HG02852 (cell line): ENCODE measurements around the gene MAPK8IP1.
"Not testable (repeated sequence)": the region's sequence is repeated elsewhere in the genome, so short reads cannot be mapped to it uniquely, and the experiment has no call there.

Experiments
- ATAC-seq: cut with Tn5 transposase; IDR thresholded peaks from one replicate; pipeline ENCODE4 v1.9.1; 2021; ENCODE audit warnings: mild to moderate bottlenecking, moderate library complexity; ENCODE audit not compliant: unreplicated experiment

Gene MAPK8IP1

DNA sequence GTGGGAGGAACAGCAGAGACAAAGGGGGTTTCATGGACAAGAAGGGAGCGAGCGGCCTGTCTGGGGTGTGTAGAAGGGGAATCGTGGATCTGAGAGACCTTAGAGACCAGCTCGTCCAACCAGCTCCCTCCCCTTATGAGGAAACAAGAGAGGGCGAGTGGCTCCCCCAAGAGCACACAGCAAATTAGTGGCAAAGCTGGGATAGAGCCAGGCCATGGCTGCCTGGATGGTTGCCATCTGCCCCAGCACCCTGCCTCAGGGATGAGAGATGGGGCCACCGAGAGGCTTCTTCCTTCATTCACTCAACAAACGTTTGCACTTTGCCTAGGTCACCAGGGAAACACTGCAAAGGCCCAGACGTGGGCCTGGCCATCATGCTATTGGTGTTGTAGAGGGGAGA, 4.1 kb downstream of the MAPK8IP1 start:
- ATAC-seq, result no peak

DNA sequence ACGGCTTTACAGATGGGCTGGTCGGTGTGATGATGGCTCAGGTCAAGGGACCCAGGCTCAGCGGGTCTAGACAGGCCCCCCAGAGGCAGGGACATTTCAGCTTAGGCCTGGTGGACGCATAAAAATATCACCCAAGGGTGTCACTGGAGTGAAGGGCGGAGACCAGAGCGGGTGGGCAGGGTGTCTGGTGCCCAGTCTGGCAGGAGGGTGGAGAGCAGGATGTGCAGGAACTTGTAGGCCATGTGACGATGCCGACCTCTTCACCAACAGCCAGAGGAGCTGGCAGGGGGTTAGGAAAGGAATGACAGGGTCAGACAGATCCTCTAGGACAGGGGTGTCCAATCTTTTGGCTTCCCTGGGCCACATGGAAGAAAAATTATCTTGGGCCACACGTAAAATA, 4.5 kb downstream of the MAPK8IP1 start:
- ATAC-seq, result no peak

DNA sequence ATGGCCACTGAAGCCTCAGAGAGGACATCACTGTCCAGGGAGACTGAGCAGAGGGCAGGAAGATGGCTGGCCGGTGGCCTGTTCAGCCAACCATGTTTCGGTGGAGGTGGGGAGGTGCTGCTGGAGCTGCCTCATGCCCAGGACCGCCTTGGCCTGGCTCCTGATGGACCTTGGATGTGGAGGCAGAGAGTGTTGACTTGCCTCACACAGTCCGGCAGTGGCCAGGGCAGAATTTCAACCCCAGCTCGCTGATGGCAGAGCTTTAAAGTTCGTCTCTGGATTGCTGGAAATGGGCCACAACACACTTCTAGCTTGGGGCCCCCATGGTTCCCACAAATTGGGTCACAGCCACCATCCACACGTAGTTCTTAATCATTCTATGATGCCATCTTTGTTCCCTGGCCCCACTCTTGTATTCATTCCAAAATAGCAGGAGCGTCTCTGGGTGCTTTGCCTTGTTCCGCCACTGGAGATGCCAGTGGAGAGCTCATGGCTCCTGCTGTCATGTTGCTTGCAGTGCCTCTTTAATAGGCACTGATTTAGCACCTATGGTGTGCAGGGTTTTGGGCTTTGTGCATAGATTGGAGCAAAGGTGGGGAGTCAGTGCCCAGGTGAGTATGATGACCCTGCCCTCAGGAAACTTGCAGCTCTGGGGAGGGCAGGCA, 5.6 kb downstream of the MAPK8IP1 start:
- ATAC-seq, result no peak

DNA sequence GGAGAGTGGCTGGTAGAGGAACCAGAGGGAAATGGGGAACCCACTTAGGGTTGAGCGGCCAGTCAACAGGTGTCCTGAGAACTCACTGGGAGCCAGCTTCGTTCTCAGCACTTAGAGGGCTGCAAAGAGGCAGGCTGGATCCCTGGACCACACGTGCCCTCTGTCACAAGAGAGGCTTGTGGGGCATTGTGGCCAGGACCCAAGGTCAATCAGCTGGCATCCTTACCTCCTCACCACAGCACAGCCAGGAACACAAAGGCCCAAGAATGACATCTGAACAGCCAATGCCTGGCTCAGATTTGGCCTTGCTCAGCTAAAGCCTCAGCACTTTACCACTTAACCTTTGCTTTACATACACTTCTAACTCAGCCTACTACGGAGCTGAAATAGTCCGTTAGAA, 7.4 kb downstream of the MAPK8IP1 start:
- ATAC-seq, result no peak

DNA sequence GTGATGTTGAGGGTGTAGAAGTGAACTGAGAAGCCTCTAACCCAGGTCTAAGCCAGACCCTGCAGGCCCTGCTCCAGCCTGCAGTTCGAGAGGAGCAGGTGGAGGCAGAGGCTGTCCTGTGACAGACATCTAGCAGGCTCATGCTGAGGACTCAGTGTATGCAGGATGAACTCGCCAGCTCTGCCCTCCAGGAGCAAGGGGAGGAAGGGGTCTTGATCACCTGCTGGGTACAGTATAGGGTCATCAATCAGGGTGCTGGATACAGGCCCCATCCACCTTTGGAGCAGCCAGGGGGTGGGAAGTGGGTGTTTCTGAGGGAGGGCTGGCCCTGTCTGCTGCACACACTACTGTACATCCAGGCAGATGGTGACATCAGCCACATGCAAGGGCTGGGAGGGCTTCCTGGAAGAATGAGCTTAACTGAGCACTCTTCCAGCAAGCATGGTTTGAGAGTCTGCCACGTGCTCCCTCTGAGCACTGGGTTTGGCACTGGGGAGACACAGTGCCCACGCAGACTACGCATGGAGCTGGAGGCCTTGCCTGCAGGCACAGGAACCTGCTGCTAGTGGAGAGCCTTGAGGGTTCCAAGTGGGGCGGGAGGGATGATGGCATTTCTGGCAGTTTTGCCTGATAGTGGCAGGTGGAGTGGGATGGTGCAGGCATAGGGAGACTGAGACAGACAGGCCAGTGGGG, 9.2 kb downstream of the MAPK8IP1 start:
- ATAC-seq, result no peak

DNA sequence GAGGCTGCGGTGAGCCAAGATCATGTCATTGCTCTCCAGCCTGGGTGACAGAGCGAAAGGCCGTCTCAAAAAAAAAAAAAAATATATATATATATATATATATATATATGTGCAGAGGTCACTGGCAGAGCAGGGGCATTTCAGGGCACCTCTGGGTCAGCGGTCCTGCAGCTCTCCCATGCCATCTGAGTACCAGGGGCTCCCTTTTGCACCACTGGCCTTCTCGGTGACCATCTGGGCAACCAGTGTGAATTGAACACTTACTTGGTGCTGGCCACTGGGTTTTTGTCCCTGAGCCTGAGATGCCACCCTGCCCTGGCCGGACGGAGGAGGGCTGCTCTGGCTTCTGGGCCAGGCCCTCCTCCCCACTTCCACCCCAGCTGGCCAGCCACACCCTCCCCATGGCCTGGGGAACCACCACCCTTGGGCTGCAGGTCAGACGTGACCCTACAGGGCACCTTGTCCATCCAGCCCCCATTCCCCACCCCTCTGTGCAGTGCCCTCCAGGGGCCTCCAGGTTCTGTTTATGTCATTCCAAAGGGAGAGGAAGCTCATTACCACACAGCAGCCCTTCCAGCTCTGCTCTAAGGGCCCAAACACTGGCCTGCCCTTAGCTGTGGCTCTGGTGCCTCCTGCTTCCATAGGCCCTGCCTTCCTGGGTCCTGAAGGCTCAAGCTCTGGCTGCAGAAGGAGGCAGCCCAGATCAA, 10.3 kb downstream of the MAPK8IP1 start:
- no peak for ATAC-seq

DNA sequence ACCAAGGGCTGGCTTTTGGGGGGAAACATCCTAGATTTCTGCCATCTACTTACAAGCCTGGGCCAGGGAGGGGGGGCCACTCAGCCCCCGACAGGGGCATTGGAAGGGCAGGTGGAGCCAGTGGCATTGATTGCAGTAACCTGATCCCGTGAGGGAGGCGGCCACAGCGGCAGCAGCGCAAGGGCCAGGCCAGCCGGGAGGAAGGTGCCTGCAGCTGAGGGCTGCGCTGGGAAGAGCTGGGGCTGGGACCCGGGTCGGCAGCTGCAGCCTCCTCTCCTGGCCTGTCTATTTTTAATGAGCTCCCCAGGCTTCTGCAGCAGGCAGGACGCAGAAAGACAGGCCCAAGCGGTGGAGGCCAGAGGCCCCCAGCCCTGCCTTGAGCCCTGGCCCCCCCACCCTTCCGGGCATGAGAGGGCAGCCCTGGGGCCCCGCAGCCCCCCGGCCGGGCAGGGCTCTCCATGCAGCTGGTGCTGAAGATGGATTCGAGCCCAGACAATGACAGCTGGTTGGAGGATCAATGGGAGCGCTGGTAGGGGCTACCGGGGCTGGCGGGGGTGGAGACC, 11.1 kb downstream of the MAPK8IP1 start:
- no peak for ATAC-seq

DNA sequence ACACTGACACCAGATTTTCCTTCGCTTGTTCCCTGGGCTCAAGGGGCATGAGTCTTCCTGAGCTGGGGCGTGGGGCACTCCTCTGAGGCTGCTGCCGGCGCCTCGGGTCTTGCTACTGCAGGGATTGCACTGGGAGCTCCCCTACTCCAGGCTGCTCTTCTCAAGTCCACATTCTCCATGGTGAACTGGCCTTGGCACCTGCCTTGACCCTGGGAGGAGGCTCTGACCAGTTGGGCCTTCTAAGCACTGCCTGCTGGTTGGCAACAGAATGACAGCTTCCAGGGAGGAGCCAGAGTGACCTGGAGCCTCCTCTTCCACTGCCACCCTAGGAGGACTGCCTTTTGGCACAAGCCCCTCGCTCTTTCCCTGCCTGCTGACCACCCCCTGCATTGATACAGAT, 12.1 kb downstream of the MAPK8IP1 start:
- ATAC-seq, result no peak

DNA sequence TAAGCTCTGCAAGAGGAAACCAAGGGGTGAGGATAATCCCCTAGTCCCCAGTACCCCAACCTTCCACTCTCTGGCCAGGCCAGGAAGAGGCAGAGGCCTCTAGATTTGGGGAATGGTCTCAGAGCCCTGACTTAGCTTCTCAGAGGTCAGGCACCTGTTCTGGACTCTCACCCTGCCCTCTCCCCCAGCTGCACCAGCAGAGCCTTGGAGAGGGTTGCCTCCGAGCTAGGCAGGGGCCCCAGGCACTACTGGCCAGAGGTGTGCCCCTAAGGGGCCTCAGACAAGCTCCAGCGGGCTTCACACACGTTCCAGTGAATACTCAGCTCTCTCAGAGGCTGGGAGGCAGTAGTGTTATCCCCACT, 13.6 kb downstream of the MAPK8IP1 start:
- ATAC-seq, result no peak

DNA sequence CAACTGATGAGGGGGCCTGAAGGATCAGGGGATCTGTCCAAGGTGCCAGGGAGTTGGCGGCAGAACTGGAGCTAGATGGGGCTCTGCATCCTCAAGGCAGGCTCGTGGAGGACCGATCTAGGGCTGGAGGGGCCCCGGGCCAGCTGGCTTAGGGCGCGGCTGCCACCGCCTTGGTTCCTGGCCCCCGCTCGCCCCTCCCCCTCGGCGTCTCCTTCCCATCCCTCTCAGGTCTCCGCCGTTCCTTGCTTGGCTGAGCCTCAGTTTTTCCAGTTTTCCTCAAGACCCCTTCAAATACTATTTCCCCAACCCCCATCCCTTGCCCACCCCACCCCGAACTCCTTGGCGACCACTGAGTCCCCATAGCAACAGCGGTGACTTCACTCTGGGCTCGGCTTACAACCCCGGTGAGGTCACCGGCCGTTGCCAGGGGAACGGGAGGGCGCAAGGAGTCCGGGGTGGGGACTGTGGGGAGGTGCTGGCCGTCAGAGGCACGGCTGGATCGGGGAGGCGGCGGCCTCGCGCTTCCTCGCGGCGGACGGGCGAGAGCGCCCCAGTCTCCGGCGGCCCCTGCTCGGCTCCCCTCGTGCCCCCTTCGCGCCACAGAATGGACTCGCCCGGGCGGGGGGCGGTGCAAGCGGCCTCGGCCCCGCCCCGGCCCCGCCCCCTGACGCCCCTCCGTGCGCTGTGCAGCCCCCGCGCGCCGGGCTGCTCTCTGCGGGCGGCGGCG, 14.2 kb downstream of the MAPK8IP1 start:
- peak; percentile 59 for ATAC-seq

DNA sequence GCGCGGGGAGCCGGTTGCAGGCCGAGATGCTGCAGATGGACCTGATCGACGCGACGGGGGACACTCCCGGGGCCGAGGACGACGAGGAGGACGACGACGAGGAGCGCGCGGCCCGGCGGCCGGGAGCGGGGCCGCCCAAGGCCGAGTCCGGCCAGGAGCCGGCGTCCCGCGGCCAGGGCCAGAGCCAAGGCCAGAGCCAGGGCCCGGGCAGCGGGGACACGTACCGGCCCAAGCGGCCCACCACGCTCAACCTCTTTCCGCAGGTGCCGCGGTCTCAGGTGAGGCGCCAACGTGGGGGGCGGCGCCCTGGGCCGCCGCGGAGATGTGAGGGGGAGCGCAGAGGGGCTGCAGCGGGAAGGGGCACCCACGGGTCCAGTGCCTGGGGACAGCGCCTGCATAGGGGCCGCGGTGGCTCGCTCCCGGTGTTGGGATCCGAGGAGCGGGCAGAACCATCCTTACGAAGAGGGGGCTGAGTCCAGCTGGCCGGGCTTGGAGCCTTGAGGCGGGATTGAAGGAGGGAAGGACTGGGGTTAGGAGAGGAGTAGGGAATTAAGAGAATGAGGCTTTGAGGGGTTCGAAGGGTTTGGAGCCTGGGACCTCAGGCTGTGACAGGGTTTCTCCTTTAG, 14.8 kb downstream of the MAPK8IP1 start:
- ATAC-seq, result not testable (repeated sequence)

DNA sequence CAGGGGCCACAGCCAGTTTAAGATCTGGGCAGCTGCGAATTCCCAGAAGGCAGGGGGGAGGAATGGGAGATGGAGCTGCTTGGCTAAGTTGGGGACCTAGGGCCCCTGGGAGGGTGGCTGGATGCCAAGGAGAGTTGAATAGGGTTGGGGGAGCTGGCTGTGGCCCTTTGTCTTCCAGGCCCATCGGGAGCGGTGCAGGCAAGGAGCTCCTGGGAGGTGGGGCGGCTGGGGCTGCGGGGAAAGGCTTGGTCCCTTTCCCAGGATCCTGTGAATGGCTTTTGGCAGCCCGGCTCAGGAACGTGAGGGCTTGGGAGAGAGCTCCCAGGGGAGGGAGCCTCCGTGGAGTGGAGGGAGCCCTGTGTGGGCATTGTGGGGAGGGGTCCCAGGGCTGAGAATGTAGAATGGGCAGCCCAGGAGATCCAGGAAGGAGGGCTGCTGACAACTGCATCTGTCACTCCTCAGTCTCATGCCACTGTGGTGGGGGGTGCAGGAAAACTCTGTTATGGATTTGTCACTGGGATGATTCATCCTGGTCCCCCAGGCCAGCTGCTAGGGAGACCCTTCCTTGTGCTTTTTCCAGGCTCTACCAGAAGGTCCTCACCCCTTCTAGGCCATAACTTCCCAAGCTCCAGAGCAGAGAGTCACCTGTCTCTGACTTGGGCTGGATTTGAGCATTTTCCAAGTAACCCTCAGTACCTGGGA, 15.6 kb downstream of the MAPK8IP1 start:
- no peak for ATAC-seq

DNA sequence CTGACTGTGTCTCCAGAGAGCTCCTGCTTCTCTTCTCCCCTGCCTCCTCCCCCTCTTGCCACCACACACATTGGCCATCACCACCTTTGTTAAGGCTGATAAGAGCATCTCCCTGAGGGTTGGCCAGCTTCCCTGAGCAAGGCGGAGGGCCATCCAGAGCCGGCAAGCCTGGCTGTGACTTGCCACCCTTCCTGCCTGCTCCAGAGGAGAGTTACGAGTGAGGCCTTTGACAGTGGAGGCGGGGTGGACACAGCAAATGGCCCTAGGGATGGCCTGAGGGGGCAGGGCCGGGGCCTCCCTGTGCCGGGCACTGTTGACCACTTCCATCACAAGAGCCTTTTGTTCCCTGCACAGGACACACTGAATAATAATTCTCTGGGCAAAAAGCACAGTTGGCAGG, 16.2 kb downstream of the MAPK8IP1 start:
- ATAC-seq, result no peak

DNA sequence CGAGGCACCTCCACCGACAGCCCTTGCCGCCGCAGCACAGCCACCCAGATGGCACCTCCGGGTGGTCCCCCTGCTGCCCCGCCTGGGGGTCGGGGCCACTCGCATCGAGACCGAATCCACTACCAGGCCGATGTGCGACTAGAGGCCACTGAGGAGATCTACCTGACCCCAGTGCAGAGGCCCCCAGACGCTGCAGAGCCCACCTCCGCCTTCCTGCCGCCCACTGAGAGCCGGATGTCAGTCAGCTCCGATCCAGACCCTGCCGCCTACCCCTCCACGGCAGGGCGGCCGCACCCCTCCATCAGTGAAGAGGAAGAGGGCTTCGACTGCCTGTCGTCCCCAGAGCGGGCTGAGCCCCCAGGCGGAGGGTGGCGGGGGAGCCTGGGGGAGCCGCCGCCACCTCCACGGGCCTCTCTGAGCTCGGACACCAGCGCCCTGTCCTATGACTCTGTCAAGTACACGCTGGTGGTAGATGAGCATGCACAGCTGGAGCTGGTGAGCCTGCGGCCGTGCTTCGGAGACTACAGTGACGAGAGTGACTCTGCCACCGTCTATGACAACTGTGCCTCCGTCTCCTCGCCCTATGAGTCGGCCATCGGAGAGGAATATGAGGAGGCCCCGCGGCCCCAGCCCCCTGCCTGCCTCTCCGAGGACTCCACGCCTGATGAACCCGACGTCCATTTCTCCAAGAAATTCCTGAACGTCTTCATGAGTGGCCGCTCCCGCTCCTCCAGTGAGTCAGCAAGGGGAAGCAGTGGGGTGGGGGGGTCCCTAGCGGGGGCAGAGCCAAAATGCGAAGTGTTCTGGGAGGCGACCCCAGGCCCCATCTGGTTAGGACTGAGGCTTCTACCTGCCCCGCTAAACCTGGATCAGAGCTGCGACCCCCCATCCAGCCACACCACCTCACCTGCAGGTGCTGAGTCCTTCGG, 17.3 kb downstream of the MAPK8IP1 start:
- ATAC-seq, result no peak

DNA sequence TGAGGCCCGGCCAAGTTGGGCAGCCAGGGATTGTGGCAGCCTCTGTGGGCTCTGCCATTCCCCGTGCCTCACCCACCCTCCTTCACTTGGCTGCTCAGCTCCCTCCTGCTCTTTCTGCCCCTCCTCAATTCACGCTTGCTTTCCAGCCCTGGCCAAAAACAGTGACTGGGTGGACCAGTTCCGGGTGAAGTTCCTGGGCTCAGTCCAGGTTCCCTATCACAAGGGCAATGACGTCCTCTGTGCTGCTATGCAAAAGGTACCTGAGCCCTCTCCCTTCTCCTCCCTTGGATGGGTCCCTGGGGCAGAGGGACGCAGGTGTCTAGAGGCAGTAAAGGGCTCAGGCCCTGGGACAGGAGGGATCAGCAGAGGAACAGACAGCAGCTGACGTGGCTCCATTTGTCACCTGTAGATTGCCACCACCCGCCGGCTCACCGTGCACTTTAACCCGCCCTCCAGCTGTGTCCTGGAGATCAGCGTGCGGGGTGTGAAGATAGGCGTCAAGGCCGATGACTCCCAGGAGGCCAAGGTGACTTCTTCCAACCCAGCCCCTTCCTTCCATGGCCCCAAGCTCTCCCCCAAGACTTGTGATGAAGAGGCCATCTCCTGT, 19.0 kb downstream of the MAPK8IP1 start:
- ATAC-seq, result no peak

DNA sequence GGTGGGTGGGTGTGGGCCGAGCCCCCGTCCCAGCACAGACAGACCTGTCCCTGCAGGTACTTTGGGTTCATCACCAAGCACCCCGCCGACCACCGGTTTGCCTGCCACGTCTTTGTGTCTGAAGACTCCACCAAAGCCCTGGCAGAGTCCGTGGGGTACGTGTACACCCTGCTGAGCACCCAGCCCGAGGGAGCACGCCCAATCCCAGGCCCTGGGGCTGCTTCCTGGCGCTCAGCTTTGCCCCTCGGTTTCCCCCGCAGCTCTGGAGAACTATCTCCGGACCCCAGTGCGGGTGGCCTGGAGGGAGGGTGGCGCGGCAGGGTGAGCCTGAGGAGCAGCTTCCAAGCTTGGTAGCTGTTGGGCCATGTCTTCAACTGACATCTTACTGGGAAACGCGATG, 19.6 kb downstream of the MAPK8IP1 start:
- no peak for ATAC-seq

DNA sequence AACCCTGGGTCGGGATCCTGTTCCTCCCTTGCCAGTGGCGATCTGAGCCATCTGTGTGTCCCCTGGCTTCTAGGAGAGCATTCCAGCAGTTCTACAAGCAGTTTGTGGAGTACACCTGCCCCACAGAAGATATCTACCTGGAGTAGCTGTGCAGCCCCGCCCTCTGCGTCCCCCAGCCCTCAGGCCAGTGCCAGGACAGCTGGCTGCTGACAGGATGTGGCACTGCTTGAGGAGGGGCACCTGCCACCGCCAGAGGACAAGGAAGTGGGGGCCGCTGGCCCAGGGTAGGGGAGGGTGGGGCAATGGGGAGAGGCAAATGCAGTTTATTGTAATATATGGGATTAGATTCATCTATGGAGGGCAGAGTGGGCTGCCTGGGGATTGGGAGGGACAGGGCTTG, 20.1 kb downstream of the MAPK8IP1 start:
- not testable (repeated sequence) for ATAC-seq

DNA sequence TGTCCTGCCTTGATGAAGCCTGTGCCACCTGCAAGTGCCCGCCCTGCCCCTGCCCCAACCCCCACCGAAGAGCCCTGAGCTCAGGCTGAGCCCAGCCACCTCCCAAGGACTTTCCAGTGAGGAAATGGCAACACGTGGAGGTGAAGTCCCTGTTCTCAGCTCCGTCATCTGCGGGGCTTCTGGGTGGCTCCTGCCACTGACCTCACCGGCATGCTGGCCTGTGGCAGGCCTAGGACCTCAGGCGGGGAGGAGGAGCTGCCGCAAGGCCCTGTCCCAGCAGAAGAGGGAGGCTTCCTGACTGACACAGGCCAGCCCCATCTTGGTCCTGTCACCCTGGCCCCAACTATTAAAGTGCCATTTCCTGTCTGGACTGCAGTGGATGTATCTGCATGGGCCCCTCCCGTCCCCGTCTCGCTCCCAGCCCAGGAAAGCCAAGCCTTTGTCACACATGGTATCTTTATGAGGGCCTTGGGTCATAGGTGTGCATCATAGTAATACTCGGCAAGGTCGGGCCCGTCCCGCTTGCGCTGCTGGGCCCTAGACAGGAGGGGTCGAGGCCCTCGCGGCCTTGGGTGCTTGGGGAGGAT, 20.7 kb downstream of the MAPK8IP1 start:
- ATAC-seq, result no peak
